Gastroesophageal sphincter (tissue), 3 donors: ENCODE data around the gene PPP2R5C.

Experiments
- EP300 ChIP-seq: sonication (generic); formaldehyde crosslinking; IDR thresholded peaks from one replicate; pipeline ENCODE4 v1.6.1; 2017; ENCODE audit warnings: antibody characterized with exemption, mild to moderate bottlenecking
- POLR2A ChIP-seq, 2 donors: fragments of 450-650 bp; IDR thresholded peaks; one replicate each; pipeline ENCODE4 v1.6.1; 2017; ENCODE audit warnings: antibody characterized with exemption in 2 of 2, mild to moderate bottlenecking in 2 of 2, moderate library complexity in 1 of 2
- POLR2AphosphoS5 ChIP-seq: sonication (generic); formaldehyde crosslinking; IDR thresholded peaks from one replicate; pipeline ENCODE4 v1.6.1; 2017; ENCODE audit warnings: antibody characterized with exemption
- TF ChIP-seq, protein P1 (sequence below), 4 experiments: fragments of 200-600 bp in 2 of 4; fragments of 450-650 bp in 2 of 4; sonication (generic) in 1 of 4; IDR thresholded peaks; one replicate each; pipeline ENCODE4 v1.5.1; 2017 to 2019; ENCODE audit warnings: antibody characterized with exemption in 4 of 4, mild to moderate bottlenecking in 2 of 4, moderate library complexity in 2 of 4

DNA sequence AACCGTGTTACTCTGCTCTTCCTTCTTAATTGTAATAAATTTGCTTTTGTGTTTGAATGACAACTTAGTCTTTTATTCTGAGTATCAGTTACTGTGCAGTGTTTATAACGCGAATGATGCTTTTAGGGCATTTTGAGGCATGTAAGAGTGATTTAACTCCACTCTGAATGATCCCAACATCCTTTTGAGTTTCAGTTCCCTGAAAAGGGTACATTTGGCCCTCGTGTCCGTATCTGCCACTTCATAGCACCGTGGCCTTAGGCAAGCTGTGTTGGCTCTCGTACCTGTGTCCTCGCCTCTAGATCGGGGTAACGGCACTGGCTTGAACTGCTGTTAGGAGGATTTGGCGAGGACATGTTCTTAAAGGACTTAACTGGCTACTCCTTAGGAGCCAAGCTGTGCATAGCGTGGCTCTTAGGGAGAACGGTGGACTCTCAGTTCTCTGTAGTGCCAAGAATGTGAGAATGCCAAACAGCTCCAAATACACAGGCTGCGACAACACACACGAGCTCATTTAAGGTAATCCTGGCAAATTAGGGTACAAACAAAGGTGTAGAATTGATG, 92.0 kb downstream of the PPP2R5C start:
- TF ChIP-seq, protein P1, sequence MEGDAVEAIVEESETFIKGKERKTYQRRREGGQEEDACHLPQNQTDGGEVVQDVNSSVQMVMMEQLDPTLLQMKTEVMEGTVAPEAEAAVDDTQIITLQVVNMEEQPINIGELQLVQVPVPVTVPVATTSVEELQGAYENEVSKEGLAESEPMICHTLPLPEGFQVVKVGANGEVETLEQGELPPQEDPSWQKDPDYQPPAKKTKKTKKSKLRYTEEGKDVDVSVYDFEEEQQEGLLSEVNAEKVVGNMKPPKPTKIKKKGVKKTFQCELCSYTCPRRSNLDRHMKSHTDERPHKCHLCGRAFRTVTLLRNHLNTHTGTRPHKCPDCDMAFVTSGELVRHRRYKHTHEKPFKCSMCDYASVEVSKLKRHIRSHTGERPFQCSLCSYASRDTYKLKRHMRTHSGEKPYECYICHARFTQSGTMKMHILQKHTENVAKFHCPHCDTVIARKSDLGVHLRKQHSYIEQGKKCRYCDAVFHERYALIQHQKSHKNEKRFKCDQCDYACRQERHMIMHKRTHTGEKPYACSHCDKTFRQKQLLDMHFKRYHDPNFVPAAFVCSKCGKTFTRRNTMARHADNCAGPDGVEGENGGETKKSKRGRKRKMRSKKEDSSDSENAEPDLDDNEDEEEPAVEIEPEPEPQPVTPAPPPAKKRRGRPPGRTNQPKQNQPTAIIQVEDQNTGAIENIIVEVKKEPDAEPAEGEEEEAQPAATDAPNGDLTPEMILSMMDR (IDR thresholded peaks at IDR 0.05) = no peak
- TF ChIP-seq POLR2AphosphoS5 = no peak
- TF ChIP-seq POLR2A (IDR thresholded peaks at IDR 0.05) = no peak
- TF ChIP-seq EP300 = no peak
